Measurements from ENCODE around the gene MEX3C.

Gene MEX3C

DNA sequence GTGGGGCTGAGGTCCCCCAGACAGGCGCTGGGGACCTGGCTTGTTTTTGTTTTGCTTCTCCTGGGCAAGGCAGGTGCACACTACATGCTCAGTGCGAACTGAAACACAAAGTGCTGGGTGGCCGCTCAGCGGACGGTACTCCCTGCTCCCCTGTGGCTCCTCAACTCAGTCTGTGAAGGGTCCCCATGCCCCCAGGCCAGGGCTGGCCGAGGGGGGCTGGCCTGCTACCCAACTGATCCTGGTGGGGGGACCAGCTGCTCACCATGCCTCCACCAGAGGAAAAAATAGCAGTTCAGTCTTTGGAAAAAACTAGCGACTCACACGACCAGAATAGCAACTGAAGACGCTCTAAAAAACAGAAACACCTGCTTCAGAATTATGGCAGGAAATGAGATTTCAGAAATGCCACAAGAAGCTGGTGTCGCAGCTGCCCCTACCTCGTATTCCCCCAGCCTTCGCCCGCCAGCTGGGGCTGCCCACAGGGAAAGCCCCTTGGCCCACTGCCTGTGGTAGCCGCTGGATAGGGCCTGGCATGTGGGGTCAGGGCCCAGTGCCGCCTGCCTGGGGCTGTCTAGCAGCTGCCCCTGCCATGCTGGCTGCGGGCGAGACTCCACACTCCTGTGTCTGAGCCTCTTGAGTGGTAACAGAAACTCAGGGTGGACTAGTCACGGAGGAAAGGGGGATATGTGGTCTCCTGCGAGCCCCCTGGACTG is 43.7 kb downstream of the MEX3C start:
- DNase-seq = no peak

DNA sequence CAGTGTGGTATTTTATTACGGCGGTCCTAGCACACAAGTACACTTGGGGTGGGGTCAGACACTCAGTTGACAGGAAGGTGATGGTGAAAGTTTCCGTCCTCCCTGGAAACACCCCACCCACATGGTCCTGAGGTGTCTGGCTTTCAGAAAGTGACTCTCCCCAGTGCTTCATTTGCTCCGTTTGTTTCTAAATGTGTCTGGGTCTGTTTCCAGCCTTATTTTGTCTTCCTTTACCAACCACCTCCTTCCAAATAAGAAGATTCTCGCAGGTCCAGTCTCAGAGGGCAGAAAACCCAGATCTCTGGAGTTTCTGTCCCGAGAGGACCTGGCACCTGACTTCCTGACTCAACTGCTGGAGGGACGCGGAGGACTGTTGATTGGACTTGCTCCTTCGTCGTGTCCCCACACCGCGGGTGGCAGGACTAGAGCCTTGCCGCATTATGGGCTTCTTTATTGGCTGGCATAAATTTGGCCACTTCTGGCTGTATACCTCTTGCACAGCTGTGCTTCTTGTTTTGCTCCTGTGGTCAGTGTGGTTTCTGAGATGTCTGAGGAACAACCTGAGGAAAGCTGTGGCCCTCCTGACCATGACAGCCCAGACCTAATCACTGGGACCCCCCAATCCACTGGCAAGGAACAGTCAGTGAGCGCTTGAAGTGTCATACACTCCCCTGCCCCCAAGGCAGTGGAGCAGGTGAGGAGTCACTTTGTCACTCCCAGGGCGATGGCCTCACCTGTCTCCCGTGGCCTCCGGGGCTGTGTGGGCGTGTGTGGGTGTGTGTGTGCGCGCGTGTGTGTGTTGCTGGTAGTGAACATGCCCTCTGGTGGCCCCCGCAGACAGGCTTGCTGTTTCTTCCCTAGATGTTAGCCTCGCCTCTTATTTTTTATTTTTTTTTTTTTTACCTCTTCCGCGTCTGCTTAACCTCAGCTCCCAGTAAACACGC is 45.6 kb downstream of the MEX3C start:
- DNase-seq = no peak

DNA sequence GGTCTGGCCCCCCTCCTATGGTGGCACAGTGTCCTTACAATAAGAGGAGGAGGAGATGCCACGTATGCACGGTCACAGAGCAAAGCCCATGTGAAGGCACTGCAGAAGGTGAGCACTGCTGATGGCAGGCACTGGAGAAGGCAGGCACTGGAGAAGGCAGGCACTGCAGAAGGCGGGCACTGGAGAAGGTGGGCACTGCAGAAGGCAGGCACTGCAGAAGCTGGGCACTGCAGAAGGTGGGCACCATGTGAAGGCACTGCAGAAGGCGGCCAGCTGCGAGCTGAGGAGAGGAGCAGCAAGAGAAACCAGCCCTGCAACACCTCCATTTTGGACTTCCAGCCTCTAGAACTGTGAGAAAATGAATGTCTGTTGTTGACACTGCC is 46.3 kb downstream of the MEX3C start:
- no peak for DNase-seq

DNA sequence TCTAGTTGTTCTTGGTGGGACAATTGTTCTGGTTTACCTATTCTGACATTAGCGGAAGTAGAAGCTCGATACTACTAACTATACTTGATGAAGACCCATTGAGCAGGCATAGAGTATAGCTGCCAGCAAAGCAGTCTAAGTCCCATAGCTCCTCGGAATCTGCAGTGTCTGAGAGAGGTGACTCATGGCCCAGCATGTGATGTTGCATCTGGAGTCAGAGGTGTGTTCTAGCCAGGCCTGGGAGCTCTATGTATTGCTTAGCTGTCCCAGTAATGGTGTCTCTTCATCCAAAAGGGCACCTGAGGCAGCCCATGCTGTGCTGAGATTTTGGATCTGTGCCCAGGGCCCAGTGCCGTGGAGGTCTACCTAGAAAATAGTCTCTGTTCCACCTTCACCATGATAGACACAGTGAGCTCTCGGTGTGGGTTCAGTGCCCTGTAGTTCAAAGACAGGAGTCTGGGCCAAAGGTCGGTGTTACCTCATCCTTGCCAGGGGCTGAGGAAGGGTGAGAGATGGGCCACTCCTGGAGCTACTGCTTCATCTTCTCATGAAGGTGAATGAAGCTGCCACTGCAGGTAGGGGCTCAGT is 47.3 kb downstream of the MEX3C start:
- DNase-seq = no peak

DNA sequence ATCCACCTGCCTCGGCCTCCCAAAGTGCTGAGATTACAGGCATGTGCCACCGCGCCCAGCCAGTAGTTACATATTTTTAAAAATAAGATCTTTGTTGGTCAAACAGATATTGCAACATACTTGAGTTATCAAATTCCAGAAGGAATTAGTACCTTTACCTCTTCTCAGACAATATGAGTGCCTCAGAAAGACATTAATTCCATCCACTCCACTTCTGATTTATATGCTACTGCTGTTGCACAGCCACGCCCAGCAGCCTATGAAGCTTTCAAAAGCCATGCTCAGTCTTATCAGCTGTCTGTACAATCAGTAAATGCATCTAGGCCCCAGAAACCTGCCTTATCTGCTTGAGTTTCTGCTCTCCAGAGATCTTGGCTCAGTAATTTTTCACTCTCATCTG is 47.8 kb downstream of the MEX3C start:
- DNase-seq = no peak

DNA sequence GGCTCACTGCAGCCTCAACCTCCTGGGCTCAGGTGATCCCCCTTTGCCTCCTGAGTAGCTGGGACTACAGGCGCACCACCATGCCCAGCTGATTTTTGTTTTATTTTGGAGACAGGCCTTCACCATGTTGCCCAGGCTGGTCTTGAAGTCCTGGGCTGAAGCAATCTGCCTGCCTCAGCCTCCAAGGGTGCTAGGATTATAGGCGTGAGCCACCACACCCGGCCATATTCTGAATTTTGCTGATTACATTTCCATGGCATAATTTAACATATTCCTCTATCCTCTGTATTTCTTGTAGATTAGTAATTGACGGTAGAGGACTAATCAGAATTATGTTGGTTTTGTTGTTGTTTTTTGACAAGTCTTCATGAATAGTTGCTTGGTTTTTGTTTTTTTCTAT is 50.6 kb downstream of the MEX3C start:
- DNase-seq = no peak

DNA sequence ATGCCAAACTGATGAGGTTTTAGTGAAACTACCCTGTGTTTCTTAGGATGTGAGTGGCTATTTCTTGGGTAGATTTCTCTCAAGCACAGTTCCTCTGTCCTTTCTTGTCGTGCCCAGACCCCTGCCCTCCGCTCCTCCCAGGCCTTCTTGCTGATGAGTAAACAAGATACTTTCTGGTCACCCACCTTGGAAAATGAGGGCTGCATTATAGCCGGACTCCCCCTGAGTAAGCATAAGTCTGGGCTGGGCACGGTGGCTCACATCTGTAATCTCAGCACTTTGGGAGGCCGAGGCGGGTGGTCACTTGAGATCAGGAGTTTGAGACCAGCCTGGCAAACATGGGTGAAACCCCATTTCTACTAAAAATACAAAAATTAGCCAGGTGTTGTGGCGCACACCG is 58.5 kb downstream of the MEX3C start:
- DNase-seq = no peak

DNA sequence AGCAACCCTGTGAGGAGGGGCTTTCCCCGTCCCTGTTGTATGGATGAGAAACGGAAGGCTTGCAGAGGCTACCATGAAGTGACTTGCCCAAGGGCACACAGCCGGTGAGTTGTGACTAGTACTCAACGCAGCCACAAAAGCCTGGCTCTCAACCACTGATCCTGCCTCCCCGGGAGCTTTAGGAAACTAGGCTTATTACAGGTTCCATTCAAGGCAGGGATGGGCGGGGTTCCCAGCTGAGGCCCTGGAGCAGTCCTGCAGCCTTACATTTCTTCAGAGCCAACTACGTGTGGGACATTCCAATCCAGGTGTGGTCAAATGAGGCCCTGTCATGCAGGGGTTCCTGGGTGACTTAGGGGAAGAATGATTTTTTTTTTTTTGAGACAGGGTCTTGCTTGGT is 59.6 kb downstream of the MEX3C start:
- no peak for DNase-seq

DNA sequence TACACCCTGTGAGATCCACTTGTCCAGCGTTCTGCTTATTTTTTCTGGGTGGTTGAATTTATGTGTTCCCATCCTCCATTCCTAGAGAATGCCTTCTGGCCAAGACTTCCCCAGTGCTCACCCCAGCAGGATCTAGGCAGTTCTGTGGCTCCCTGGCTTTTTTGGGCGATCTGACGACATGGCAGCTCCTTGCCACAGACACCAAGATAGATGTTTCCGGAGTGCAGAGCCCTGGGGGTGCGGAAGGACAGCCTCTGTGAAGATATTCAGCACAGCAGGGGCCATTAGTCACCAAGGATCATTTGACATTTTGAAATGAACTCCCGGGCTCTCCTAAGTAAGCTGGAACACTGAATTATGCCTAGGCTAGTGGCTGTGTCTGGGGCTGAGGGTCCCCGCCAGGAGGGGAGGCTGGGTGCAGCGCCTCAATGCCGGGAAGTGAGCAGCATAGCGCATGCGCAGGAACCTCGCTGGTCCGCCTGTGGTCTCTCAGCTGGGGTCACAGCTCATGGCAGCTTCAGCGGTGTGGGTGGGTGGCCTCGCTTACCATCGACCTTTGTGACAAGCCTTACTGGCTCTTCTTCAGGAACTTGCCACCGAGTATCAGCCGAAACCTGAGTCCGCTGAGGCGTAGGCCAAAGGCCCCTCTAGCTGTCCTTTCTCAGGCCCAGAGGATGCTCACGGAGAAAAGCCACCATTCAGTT is 60.3 kb downstream of the MEX3C start:
- DNase-seq = no peak

DNA sequence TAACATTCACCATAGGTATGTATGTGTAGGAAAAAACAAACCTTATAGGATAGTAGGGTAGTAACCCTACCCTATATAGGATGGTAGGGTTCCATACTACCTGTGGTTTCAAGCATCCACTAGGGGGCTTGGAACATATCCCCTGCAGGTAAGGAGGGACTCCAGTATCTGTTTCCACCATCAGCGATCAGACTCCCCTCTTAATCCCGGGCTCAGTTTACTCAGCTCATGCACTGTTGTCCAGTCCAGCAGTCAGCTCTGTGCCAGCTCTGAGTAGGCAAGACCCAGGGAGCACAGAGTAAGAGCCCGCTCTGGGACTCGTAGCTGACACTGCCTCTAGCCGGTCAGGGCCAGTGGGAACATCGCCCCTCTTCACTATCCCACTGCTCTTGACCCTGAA is 61.7 kb downstream of the MEX3C start:
- DNase-seq = no peak

DNA sequence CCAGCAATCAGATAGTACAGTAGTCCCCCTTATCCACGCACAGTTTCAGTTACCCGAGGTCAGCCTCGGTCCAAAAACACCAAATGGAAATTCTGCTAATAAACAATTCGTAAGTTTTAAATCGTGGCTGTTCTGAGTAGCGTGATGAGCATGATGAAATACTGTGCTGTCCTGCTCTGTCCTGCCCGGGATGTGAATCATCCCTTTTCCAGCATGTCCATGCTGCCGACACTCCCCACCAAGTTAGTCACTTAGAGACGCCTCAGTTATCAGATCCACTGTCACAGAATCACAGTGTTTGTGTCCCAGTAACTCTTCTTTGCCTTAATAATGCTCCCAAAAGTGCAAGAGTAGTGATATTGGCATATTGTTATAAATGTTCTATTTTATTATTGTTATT is 62.1 kb downstream of the MEX3C start:
- DNase-seq = no peak

DNA sequence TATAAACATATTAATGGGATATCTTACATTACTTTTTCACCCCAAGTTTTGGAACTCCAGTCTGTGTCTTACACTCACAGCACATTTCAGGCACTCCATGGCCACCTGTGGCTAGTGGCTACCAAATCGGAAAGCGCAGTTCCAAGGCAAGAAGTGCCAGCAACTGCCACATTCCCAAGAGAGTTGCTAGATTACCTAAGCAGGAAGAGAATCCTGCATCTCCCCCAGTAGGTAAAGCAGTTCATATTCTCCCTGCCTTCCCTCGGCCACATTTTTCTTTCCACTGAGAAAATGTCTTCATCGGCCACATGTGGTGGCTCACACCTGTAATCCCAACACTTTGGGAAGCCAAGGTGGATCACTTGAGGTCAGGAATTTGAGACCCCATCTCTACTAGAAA is 62.8 kb downstream of the MEX3C start:
- no peak for DNase-seq

DNA sequence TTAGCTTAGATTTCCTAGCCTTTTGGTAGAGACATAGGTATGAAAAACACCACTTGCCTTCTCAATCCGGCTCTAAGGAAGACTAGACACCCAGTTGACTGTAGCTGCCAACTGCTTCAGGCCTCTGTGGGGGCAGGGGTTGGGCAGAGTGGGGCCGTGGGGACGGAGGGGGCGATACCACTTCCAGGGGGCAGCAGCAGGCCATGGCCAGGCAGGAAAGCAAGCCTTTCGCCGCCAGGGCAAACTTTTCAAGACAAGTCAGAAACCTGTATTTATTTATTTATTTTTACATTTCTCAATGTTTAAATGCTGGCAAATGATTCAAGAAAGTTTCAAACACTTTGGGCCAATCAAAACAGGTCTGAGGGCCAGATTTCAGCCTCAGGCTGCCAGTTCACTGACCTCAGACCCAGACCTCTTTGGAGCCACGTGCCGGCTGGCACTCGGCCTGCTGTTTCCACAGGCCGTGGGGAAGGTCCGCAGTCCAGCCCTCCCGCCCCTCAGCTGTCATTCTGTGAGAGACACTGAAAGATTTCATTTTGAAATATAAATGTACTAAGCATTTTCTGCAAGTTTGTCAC is 63.8 kb downstream of the MEX3C start:
- no peak for DNase-seq

DNA sequence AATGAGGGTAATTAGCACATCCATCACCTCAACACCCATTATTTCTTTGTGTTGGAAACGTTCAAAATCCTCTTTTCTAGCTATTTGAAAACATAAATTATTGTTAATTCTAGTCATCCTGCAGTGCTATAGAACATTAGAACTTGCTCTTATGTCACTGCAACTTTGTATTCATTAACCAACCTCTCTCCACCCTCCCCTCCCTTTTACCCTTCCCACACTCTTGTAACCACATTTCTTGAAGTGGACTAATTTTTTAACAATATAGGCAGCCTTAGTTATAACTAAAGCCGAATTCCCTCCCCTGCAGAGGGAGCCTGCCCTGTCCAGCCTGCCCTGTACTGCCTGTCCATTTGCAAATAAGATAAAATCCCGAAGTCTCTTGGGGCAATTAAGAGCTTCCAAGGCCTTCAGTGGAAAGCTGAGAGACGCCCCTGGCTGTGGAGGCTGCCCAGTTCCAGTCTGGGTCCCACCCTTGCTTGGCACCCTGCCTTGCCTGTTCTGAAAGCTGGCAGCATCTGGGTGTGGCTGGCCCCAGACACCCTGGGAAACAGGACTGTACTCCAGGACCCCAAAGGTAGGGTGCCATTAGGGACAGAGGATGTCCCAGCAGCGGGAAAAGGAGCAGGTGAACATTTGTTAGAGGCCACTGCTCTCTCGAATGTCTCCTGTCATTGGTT is 65.1 kb downstream of the MEX3C start:
- no peak for DNase-seq

DNA sequence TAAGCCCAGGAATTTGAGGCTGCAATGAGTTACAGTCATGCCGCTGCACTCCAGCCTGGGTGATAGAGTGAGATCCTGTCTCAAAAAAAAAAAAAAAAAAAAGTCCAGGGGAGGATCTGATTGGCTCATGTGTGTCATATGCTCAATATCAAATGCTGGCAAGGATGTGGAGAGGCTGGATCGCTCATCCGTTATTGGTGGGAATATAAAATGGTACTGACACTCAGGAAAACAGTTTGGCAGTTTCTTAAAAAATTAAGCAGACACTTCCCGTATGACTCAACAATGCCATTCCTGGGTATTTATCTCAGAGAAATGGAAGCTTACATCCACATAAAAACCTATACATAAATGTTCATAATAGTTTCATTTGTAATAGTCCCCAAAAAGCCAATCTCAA is 68.9 kb downstream of the MEX3C start:
- DNase-seq = no peak

DNA sequence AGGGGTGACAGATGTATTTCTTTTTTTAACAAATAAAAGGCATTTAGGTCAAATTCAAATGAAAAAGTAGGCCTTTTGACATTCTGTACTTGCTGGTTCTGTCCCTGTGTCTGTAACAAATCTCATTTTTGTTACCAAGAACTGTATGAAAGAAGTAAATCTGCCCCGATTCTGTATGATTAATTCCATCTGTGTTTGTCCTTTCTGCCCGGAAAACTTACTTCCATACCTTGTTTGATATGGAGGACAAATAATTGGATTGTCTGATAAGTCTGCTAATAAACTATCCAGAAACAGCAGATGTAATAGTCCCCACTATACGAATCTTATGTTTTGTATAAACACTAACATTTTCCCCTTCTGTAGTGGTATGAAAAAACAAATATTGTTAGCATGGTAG is 69.8 kb downstream of the MEX3C start:
- DNase-seq = no peak

DNA sequence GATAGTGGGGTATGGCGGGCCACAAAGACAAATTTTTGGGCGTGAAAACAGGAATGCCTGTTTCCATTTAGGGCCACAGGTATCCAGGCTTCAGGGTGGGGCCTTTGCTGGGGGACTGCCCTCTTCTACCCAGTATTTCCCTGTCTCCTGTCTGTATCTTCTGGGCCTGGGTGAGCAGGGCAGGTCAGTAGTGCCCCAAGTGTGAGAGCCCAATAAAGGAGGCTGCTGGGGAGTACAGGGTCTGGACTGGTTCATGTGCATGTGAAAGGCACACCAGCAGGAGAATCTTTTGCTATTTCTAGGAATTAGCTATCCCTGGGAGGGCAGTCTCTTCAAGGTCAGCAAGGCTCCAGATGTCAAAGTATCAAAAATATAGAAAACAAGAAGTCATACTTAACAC is 71.5 kb downstream of the MEX3C start:
- DNase-seq = no peak

All from NCI-H1694 treated with DMSO at 0.1 percent for 48 hours (cell line).